ENCODE results near the gene THSD7A.

GRCh38 chr7:11642276-11642675 lies 189.7 kb downstream of the THSD7A start:
- TF ChIP-seq POLR2AphosphoS5 (IDR thresholded peaks at IDR 0.05; ENCODE audit: low read depth, low read length) (no peak), TAF1 (IDR thresholded peaks at IDR 0.05; ENCODE audit: borderline replicate concordance, insufficient read depth, low read length) (no peak), REST (IDR thresholded peaks at IDR 0.05; ENCODE audit: insufficient read depth in 1 of 2, low read depth in 2 of 2, low read length in 2 of 2) (no peak), SIN3A (IDR thresholded peaks at IDR 0.05; ENCODE audit: borderline replicate concordance, insufficient read depth, low read length) (no peak), FOXP2 (optimal IDR thresholded peaks at IDR 0.05; ENCODE audit: borderline replicate concordance, extremely low read depth, extremely low read length, insufficient read depth) (no peak)
